Keratinocyte (primary cell): ENCODE data around the gene NBL1. TPM values are rescaled to one million over a fixed set of nuclear protein-coding genes. Genes with fewer than 3 reads are reported as not detected.

Source experiments
- DNase-seq: peaks from one replicate; pipeline ENCODE4 v3.0.0-alpha.2; 2011; ENCODE audit warnings: low read depth, missing footprints, low spot score
- FAIRE-seq: peaks from 2 replicates; lab custom pipeline; 2011; peaks lifted over from hg19 to GRCh38; lab: Jason Lieb, UNC
- H2AFZ ChIP-seq: 2 replicates; pipeline ENCODE4 v1.6.0; 2012; ENCODE audit warnings: low read length, control low read depth, inconsistent platforms; ENCODE audit not compliant: control insufficient read depth
- H3K27ac ChIP-seq: 2 replicates; pipeline ENCODE4 v1.5.1; 2011; ENCODE audit warnings: low read length; ENCODE audit not compliant: control insufficient read depth, insufficient read depth
- H3K27me3 ChIP-seq: 3 replicates; pipeline ENCODE4 v1.6.0; 2011; ENCODE audit warnings: low read length; ENCODE audit not compliant: control insufficient read depth, insufficient read depth; ENCODE audit errors: extremely low read depth
- H3K36me3 ChIP-seq, 2 experiments: 2 replicates in 1 of 2; 3 replicates in 1 of 2; pipeline ENCODE4 v1.5.1; 2011; ENCODE audit warnings: low read length in 2 of 2, mild to moderate bottlenecking in 1 of 2; ENCODE audit not compliant: control insufficient read depth in 2 of 2, insufficient read depth in 2 of 2; ENCODE audit errors: extremely low read depth in 1 of 2
- H3K4me1 ChIP-seq: 3 replicates; pipeline ENCODE4 v1.5.1; 2011; ENCODE audit warnings: low read length; ENCODE audit not compliant: control insufficient read depth, insufficient read depth; ENCODE audit errors: extremely low read depth
- H3K4me2 ChIP-seq: 3 replicates; pipeline ENCODE4 v1.6.0; 2011; ENCODE audit warnings: low read depth, low read length; ENCODE audit not compliant: control insufficient read depth, insufficient read depth; ENCODE audit errors: extremely low read depth
- H3K4me3 ChIP-seq, 3 experiments: fragments of 200-600 bp in 1 of 3; sonication (generic) in 1 of 3; 2 replicates in 2 of 3; 3 replicates in 1 of 3; pipeline ENCODE4 v1.5.1; 2011 to 2016; ENCODE audit warnings: low read length in 3 of 3, mild to moderate bottlenecking in 3 of 3, control low read depth in 2 of 3, inconsistent platforms in 1 of 3, low read depth in 1 of 3, mixed read lengths in 1 of 3, mixed run types in 1 of 3, moderate library complexity in 1 of 3; ENCODE audit not compliant: control insufficient read depth in 2 of 3, insufficient read depth in 2 of 3; ENCODE audit errors: extremely low read depth in 1 of 3
- H3K79me2 ChIP-seq: 2 replicates; pipeline ENCODE4 v1.6.0; 2012; ENCODE audit warnings: low read length; ENCODE audit not compliant: control insufficient read depth, insufficient read depth
- H3K9ac ChIP-seq: 3 replicates; pipeline ENCODE4 v1.6.0; 2011; ENCODE audit warnings: low read length; ENCODE audit not compliant: control insufficient read depth, insufficient read depth; ENCODE audit errors: extremely low read depth
- H3K9me1 ChIP-seq: 3 replicates; pipeline ENCODE4 v1.6.0; 2011; ENCODE audit warnings: low read length; ENCODE audit not compliant: control insufficient read depth, insufficient read depth; ENCODE audit errors: extremely low read depth
- H3K9me3 ChIP-seq: 2 replicates; pipeline ENCODE4 v1.5.1; 2012; ENCODE audit warnings: low read depth, low read length; ENCODE audit not compliant: control insufficient read depth
- H4K20me1 ChIP-seq: 3 replicates; pipeline ENCODE4 v1.6.0; 2011; ENCODE audit warnings: low read length; ENCODE audit not compliant: control insufficient read depth, insufficient read depth; ENCODE audit errors: extremely low read depth
- CTCF ChIP-seq, 3 experiments: IDR thresholded peaks in 1 of 3; conservative IDR thresholded peaks in 1 of 3; optimal IDR thresholded peaks in 1 of 3; 2 replicates in 2 of 3; 3 replicates in 1 of 3; pipeline versions ENCODE3 to v1.5.1; 2011; ENCODE audit warnings: low read length in 3 of 3, mild to moderate bottlenecking in 3 of 3, moderate library complexity in 2 of 3, control low read depth in 1 of 3, inconsistent platforms in 1 of 3; ENCODE audit not compliant: insufficient read depth in 2 of 3; ENCODE audit errors: extremely low read depth in 1 of 3
- EZH2 ChIP-seq: IDR thresholded peaks from one replicate; pipeline ENCODE4 v1.6.1; 2012; ENCODE audit warnings: inconsistent platforms, mild to moderate bottlenecking, low read length, moderate library complexity
- dilution Hi-C: fragments of 300-500 bp; cut with MboI; formaldehyde crosslinking; loops from one replicate; pipeline ENCODE4 v1.7.0; 2020; ENCODE audit warnings: low sequenced_read_pairs; ENCODE audit not compliant: extremely low pct_ligation_motif_present
- polyA plus RNA-seq, 5 experiments: library from polyadenylated mRNA; depleted of rRNA in 3 of 5; stranded (reverse) in 3 of 5; stranded (forward) in 1 of 5; unstranded in 1 of 5; fragments of >200 nt; gene quantifications; 1 replicate in 1 of 5; 2 replicates in 3 of 5; 3 replicates in 1 of 5; pipeline versions ENCODE4 v1.2.1 to v1.2.3, GENCODE V29; 2011 to 2012; ENCODE audit warnings: missing spikeins in 2 of 5, low read depth in 1 of 5, low replicate concordance in 1 of 5

The NBL1 gene
- polyA plus RNA-seq, 1 donor (not counting 4 experiments of a cell fraction or from before 2014, with no cell fraction given): 74.5 TPM

GRCh38 chr1:19643121-19643520 lies 990 bp upstream of the NBL1 start:
- Histone ChIP-seq H3K9me1 (peaks cover 4% of the 10 kb centered on the region), H3K4me2 (peak overlapping the region; percentile 88), H2AFZ (peak overlapping the region; percentile 73)

GRCh38 chr1:19644395-19644680 lies 227 bp downstream of the NBL1 start:
- Histone ChIP-seq H3K36me3 (no peaks in the 10 kb centered on the region), H3K4me2 (peak overlapping the region; percentile 85), H4K20me1 (no peaks in the 10 kb centered on the region), H3K9me1 (peaks cover 4% of the 10 kb centered on the region), H3K4me3 (peak overlapping the region; percentile 71 to 79 (median 75)), H3K9ac (peak overlapping the region; percentile 78), H2AFZ (peak overlapping the region; percentile 27), H3K27me3 (no peaks in the 10 kb centered on the region), H3K27ac (peak overlapping the region; percentile 51), H3K4me1 (peaks cover 62% of the 10 kb centered on the region), H3K79me2 (peaks cover 46% of the 10 kb centered on the region), H3K9me3 (no peaks in the 10 kb centered on the region)
- dilution Hi-C loops: loop anchor here (25.0 kb wide), 1 partner anchor 207 kb away; no protein-coding TSS in a partner anchor
- no peak for TF ChIP-seq EZH2
- no peak for TF ChIP-seq CTCF (optimal IDR thresholded peaks at IDR 0.05 in 1 of 3, IDR thresholded peaks at IDR 0.05 in 1 of 3, conservative IDR thresholded peaks at IDR 0.05 in 1 of 3; ENCODE audit: extremely low read depth in 1 of 3, insufficient read depth in 2 of 3, low read length in 3 of 3)
- FAIRE-seq (no peak), DNase-seq (no peak)

More at GRCh38 chr1:19643121-19643520, 990 bp upstream of the NBL1 start:
- FAIRE-seq (peak; percentile 96), DNase-seq (peak; percentile 57)
- H3K79me2 ChIP-seq: peaks cover 36% of the 10 kb centered on the region
- H4K20me1 ChIP-seq: no peaks in the 10 kb centered on the region
- dilution Hi-C loops: loop anchor here (25.0 kb wide), 1 partner anchor 206 kb away; no protein-coding TSS in a partner anchor
- peak overlapping the region in 2 of 3 experiments; percentile 8 to 64 for H3K4me3 ChIP-seq
- H3K4me1 ChIP-seq: peaks cover 54% of the 10 kb centered on the region
- H3K27me3 ChIP-seq: no peaks in the 10 kb centered on the region
- no peak for TF ChIP-seq EZH2
- TF ChIP-seq CTCF (optimal IDR thresholded peaks at IDR 0.05 in 1 of 3, IDR thresholded peaks at IDR 0.05 in 1 of 3, conservative IDR thresholded peaks at IDR 0.05 in 1 of 3; ENCODE audit: extremely low read depth in 1 of 3, insufficient read depth in 2 of 3, low read length in 3 of 3): peak; percentile 46 to 81 (median 51)
- no peaks in the 10 kb centered on the region for H3K9me3 ChIP-seq
- peak overlapping the region; percentile 78 for H3K9ac ChIP-seq
- no peaks in the 10 kb centered on the region for H3K36me3 ChIP-seq
- peak overlapping the region; percentile 74 for H3K27ac ChIP-seq
